Breast epithelium (tissue), 3 donors: Measurements from ENCODE around the gene RETREG1.

ENCODE experiments used
- CTCF ChIP-seq, 3 donors: fragments of 450-650 bp; IDR thresholded peaks; one replicate each; pipeline ENCODE4 v1.5.1; 2016 to 2017; ENCODE audit warnings: antibody characterized with exemption in 3 of 3, mild to moderate bottlenecking in 3 of 3, moderate library complexity in 3 of 3
- POLR2A ChIP-seq: fragments of 450-650 bp; IDR thresholded peaks from one replicate; pipeline ENCODE4 v1.6.1; 2016; ENCODE audit warnings: antibody characterized with exemption, mild to moderate bottlenecking, moderate library complexity
- POLR2AphosphoS5 ChIP-seq, 3 donors: sonication (generic); formaldehyde crosslinking; IDR thresholded peaks; one replicate each; pipeline ENCODE4 v1.6.1; 2017; ENCODE audit warnings: antibody characterized with exemption in 3 of 3

DNA sequence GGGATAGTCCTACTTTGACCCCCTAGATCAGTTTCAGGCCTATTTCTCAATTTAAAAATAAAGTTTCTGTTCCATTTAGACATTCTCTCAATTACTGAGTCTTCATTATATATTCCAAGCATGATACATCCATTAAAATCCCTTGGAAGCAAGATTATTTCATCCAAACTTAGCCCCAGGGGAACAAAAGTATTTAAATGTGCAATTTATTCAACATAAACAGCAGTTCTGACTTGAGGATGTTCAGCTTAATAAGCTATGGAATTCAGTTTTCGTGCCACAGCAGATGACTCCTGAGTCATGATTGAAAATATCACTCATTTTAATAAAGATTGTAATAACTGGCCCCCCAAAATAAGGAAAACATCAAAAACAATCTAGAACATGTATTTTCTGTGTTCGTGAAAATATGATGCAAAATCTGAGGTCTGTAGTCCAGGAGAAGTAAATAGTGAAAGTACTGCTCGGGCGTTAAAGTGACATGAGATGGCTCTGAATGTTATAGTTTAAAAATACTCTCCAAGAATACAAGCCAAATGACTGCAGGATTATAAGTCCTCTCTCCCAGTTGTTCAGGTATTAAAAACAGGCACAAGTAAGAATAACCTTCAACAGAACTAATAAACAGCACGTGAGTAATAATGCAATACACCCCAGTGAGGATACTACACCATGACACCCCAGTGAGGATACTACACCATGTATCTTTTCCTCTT, 67.1 kb downstream of the RETREG1 start:
- TF ChIP-seq CTCF (IDR thresholded peaks at IDR 0.05), result no peak
- TF ChIP-seq POLR2A, result no peak
- no peak for TF ChIP-seq POLR2AphosphoS5 (IDR thresholded peaks at IDR 0.05)
